ENCODE results near the gene MUC13.

The MUC13 gene

DNA sequence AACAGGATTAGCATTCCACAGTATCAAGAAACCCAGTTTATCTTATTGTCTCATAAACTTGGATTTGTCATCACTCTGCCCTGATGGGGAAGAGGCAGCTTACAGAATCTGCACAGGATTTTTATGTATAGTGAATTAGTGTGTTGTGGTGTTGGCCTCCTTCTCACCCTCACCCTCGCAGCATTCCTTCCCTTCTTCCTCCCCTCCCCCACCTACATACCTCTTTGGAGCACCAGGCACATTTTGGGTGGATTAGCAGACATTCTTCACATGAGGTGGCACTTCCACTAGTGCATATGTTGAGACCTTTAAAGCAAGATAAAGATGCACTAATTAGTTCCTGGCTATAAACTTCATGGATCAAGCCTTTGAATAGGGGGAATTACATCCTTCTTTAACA lies 61.3 kb downstream of the MUC13 start:
- no peak for DNase-seq (ENCODE audit: low spot score)

DNA sequence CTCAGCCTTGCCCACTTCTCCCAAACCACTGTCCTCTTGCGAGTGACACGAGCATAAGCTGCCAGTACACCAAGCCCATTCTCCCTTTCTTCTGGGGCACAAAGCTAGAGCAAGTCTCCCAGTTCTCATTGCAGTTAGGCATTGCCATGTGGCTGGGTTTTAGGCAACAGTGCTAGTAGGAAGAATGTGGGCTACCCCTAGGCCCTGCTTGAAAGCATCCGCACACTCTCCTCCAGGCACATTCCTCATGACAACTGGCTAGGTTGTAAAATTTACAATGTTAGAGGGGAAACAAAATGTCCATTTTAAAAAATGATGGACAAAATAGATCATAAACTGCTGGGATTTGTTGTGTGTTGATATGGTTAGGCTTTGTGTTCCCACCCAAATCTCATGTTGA lies 67.0 kb downstream of the MUC13 start:
- DNase-seq (ENCODE audit: low spot score): no peak

DNA sequence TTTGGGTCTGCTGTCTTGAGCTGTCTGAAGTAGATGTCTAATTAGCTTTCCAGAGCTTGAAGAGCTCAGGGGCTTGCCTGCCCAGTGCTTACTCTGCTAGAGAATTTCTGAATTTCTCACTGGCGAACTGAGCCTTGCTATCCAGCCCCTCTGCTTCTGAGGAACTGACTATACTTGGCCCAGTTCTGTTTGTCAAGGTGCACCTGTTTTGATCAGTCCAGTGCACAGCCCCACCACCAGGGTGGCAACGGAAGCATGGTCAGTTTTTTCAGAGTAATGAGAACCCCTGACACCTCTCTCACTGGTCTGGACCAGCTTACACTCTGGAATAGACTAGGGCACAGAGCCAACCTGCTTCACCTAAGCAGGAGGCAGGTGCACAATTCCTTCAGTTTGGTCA lies 72.5 kb downstream of the MUC13 start:
- no peak for DNase-seq (ENCODE audit: low spot score)

DNA sequence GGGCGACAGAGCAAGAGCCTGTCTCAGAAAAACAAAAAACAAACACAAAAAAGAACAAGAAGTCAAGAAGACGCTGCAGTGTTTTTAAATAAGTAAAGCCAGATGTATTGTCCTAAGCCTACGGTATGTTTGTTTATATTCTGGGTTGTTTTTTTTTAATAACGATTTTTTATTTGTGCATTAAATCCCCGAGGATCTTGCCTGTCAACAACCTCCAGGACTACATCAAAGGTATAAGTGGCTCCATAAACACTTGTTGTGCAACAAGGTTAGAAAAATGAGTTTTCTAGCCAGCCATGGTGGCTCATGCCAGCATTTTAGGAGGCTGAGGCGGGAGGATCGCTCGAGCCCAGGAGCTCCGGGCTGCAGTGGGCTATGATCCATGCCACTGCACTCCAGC lies 73.5 kb downstream of the MUC13 start:
- no peak for DNase-seq (ENCODE audit: low spot score)

DNA sequence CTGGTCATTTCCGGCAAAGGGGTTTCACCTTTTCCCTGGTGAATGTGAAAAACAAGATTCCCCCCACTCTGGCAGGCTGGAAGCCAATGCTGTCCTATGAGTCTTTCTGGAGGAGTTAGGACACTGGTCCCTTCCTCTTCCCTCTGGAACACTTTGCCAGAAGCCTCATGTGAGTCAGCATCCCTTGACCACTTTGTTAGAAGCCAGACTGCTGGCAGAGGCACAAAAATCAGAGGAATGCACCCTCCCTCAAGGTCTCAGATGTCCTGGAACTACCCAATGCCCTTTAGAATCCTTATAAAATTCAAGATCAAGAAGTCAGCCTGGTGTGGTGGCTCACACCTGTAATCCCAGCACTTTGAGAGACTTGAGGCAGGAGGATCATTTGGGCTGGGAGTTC lies 74.0 kb downstream of the MUC13 start:
- no peak for DNase-seq (ENCODE audit: low spot score)

- no peak for DNase-seq (ENCODE audit: low spot score)
Observed at GRCh38 chr3:124859025-124859424, 75.5 kb downstream of the MUC13 start.

- no peak for DNase-seq (ENCODE audit: low spot score)
Observed at GRCh38 chr3:124858275-124858674, 76.3 kb downstream of the MUC13 start.

- no peak for DNase-seq (ENCODE audit: low spot score)
Observed at GRCh38 chr3:124856677-124857076, 77.9 kb downstream of the MUC13 start.
